Activated CD4-positive, CD25-positive, alpha-beta regulatory T cell treated with anti-CD3 and anti-CD28 coated beads, Interleukin-2, amount 50 U/mL, for 24 hours (primary cell): ENCODE data around the gene ZC3H7A.

Experiments used
- ATAC-seq, 2 donors: fragments of 150-1000 bp; cut with Tn5 transposase; one replicate each; pipeline ENCODE4 v1.10.0; 2021; ENCODE audit warnings: mild to moderate bottlenecking in 1 of 2, moderate library complexity in 1 of 2

ZC3H7A gene

DNA sequence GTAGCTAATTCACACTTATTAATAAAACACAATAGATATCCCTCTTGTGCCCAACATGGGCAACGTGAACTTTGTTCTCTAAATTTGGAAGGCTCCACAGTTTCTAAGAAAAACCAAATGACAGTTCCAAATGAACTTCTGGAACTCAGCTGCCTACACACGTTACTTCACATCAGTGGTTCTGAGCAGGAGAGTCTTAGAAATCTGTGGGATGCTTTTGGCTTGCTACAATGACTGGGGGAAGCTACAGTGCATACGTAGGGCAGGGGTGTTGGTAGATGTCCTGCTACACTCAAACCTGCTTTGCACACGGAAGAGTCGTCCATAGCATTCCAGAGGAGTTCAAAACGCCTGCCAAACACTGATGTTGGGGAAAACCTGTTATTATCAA is 62.4 kb downstream of the ZC3H7A start:
- ATAC-seq = no peak

GRCh38 chr16:11734025-11734652 is 62.9 kb downstream of the ZC3H7A start:
- ATAC-seq = peak in 1 of 2 donors; percentile 41

GRCh38 chr16:11731222-11731621 is 65.8 kb downstream of the ZC3H7A start:
- ATAC-seq = no peak

DNA sequence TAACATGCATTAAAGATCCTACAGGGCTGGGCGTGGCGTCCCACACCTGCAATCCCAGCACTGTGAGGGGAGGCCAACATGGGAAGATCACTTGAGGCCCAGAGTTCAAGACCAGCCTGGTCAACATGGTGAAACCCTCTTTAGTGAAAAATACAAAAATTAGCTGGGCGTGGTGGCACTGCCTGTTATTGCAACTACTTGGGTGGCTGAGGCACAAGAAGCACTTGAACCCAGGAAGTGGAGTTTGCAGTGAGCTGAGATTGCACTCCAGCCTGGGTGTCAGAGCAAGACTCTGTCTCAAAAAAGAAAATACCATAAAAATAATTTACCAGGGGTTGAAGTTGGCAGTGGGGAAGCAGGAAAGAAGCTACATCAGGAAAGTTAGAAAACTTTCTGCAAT is 67.3 kb downstream of the ZC3H7A start:
- no peak for ATAC-seq

- peak; percentile 89 to 95 for ATAC-seq
Measured at GRCh38 chr16:11727796-11728543, 69.1 kb downstream of the ZC3H7A start.

- ATAC-seq = no peak
Measured at GRCh38 chr16:11726008-11726407, 71.0 kb downstream of the ZC3H7A start.

DNA sequence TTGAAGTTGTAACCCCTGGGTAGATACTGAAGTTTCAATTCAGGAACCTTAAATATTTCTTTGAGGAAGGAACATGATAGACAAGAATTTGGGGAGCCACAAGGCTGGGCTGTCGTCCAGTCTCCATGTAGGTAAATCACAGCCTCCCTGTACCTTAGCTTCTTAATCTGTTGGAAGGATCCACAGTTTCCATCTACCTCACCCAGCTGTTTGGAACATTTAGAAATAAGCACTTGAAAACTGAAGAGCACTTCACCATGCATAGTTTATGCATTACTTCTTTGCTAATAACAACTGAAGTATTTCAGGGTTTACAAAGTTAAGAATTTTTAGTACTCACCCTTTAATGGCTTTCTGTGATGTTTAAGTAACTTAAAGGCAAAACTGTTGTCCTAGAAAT is 71.6 kb downstream of the ZC3H7A start:
- no peak for ATAC-seq

- no peak for ATAC-seq
Measured at GRCh38 chr16:11722468-11722808, 74.6 kb downstream of the ZC3H7A start.

GRCh38 chr16:11721781-11722467 is 75.1 kb downstream of the ZC3H7A start:
- ATAC-seq = no peak

- no peak for ATAC-seq
Measured at GRCh38 chr16:11719762-11720161, 77.3 kb downstream of the ZC3H7A start.

DNA sequence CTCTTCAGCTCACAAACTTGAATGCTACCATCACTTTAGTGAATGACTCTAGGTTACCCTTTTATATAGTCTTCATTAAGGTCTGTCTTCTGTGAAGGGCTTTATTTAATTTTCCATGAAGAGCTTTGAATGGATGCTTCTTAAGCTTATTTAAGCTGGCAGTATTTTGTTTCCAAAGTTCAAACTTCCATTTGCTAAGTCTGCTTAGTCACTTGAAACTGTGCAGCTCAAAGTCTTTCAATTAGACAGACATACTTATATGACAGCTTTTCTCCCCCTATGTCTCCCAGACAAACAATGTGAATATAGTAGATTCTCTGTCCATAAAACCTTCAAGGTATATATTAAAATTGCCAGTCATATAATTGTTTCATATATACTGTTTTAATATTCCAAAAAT is 77.9 kb downstream of the ZC3H7A start:
- ATAC-seq = no peak

DNA sequence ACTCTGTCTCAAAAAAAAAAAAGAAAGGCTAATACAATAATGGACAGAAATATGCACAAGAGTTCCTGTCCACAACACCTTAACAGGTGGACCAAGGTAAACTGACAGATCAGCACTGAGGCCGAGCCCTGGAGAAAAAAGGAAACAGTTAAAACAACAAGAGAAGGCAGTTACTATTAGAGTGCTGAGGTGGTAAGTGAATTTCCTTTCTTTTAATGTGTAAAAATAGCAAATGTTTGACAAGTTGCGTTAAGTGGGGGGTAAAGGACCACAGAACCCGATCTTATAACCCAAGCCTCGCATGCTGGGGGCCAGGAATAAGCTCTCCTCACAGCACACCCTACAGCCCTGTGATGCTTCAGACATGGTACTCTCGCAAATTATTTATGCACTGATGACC is 79.2 kb downstream of the ZC3H7A start:
- no peak for ATAC-seq

- no peak for ATAC-seq
Measured at GRCh38 chr16:11716336-11716735, 80.7 kb downstream of the ZC3H7A start.

DNA sequence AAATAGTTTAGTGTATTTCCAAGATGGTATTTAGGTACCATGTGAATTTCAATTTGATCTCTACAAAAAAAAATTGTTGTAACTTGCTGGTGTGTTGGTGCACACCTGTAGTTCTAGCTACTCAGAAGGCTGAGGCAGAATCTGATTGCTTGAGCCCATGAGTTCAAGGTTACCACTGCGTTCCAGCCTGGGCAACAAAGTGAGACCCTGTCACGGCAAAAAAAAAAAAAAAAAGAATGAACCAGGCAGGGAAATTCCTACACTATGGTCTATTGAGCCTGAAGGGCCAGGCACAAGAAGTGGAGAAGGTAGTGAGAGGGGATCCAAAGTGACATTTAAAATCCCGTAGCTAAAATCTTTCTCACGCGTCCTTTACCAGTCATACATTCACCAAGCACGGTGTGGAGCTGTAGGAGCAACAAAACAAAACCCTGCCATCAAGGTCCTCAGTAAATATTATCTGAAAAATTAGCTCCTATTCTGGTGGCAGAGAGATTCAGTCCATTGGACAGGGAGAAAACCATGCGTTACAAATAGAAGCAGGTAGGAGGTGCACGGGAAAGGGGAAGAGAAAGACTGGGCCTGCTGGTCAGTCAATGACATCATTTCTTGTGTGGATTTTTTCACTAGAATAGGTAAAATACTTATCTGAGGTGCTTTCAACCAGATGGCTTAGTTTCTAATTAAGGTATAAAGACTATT is 81.7 kb downstream of the ZC3H7A start:
- no peak for ATAC-seq

DNA sequence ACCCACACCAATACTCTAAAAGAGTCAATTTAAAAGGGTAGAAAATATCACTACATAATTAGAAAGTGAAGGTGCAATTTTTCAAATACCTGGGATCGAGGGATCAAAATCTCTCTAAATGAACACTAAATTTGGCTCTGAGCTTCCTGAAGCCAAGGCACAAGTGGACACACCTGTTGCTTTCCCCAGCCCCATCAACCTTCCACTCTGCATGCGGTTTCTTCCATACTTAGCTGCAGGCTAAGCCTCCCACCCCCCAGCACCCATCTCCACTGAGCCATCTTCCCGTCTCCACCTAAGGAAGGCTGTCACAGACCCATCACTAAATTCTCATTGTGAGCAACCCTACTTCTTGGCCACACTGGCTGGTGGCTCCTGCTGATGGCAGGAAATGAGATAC is 84.9 kb downstream of the ZC3H7A start:
- ATAC-seq = no peak

- no peak for ATAC-seq
Measured at GRCh38 chr16:11711662-11712061, 85.4 kb downstream of the ZC3H7A start.

- ATAC-seq = no peak
Measured at GRCh38 chr16:11708421-11708820, 88.6 kb downstream of the ZC3H7A start.

DNA sequence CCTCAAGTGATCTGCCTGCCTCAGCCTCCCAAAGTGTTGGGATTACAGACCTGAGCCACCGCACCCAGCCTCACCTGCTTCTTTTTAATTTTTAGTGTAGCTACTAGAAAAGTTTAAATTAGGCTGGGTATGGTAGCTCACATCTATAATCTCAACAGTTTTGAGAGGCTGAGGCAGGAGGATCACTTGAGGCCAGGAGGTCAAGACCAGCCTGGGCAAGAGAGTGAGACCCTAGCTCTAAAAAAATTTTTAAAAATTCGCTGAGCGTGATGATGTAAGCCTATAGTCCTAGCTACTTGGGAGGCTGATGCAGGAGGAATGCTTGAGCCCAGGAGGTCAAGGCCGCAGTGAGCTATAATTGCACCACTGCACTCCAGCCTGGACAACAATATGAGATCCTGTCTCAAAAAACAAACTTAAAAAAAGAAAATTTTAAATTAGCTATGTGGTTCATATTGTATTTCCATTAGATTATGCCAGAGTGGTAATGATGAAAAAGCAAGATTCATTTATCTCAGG is 89.3 kb downstream of the ZC3H7A start:
- ATAC-seq = no peak

DNA sequence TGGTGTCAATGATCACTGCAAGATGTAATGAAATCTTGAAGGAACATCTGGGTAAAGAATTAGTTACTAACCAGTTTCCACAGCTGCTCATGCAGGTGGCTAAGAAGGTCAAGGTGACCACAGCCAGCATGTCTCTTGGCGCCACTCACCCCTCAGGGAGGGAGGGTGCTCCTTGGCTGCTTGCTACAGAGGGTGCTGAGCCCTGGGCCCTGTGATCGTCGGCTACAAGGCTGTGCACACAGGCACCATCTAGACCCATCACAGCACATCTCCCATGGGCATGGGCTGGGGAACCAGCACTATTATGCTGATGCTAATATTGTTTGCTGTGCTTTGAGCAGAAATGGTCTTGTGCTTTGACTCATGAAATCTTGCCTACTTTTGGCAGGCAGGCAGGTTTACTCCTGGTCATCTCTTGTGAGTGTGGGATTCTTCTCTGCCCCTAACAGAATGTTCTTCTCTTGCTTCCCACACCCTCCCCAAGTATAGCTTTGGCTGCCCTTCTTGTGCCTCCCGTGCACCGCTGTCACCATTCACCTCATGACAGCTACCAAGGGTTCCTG is 90.8 kb downstream of the ZC3H7A start:
- no peak for ATAC-seq

- no peak for ATAC-seq
Measured at GRCh38 chr16:11705311-11706025, 91.6 kb downstream of the ZC3H7A start.
